Skeletal muscle cell (primary cell): ENCODE results near the gene NDFIP2.
"Not testable (repeated sequence)": the region's sequence is repeated elsewhere in the genome, so short reads cannot be mapped to it uniquely, and the experiment has no call there.

Experiments
- DNase-seq: peaks from one replicate; pipeline ENCODE4 v3.0.0-alpha.2; 2010; ENCODE audit warnings: low read depth
- H3K4me3 ChIP-seq: 2 replicates; pipeline ENCODE4 v1.5.1; 2011; ENCODE audit warnings: low read depth, mild to moderate bottlenecking, control low read depth, low read length, moderate library complexity

Gene NDFIP2

GRCh38 chr13:79571147-79571546 is 90.2 kb downstream of the NDFIP2 start:
- H3K4me3 ChIP-seq = no peak overlapping the region

GRCh38 chr13:79573892-79574291 is 92.9 kb downstream of the NDFIP2 start:
- not testable (repeated sequence) for DNase-seq

More at GRCh38 chr13:79571147-79571546, 90.2 kb downstream of the NDFIP2 start:
- no peak for DNase-seq

GRCh38 chr13:79581870-79582315 is 100.9 kb downstream of the NDFIP2 start:
- H3K4me3 ChIP-seq = no peak overlapping the region
- peak; percentile 25 for DNase-seq

More at GRCh38 chr13:79573892-79574291, 92.9 kb downstream of the NDFIP2 start:
- H3K4me3 ChIP-seq = not testable (repeated sequence)

GRCh38 chr13:79582896-79583295 is 101.9 kb downstream of the NDFIP2 start:
- no peak overlapping the region for H3K4me3 ChIP-seq
- DNase-seq = no peak

- no peak for DNase-seq
- no peak overlapping the region for H3K4me3 ChIP-seq
Measured at GRCh38 chr13:79585033-79585432, 104.1 kb downstream of the NDFIP2 start.

GRCh38 chr13:79589603-79590393 is 108.8 kb downstream of the NDFIP2 start:
- DNase-seq = peak; percentile 17
- H3K4me3 ChIP-seq = no peak overlapping the region

GRCh38 chr13:79590394-79590676 is 109.4 kb downstream of the NDFIP2 start:
- H3K4me3 ChIP-seq = no peak overlapping the region
- no peak for DNase-seq

- H3K4me3 ChIP-seq = no peak overlapping the region
- DNase-seq = no peak
Measured at GRCh38 chr13:79591493-79591892, 110.5 kb downstream of the NDFIP2 start.

GRCh38 chr13:79593121-79593520 is 112.2 kb downstream of the NDFIP2 start:
- H3K4me3 ChIP-seq = no peak overlapping the region
- no peak for DNase-seq

GRCh38 chr13:79593641-79594275 is 112.8 kb downstream of the NDFIP2 start:
- peak; percentile 83 for DNase-seq
- no peak overlapping the region for H3K4me3 ChIP-seq

GRCh38 chr13:79600146-79600545 is 119.2 kb downstream of the NDFIP2 start:
- DNase-seq, H3K4me3 ChIP-seq: not testable (repeated sequence)

- DNase-seq = no peak
Measured at GRCh38 chr13:79602936-79603335, 122.0 kb downstream of the NDFIP2 start.

GRCh38 chr13:79604752-79605151 is 123.8 kb downstream of the NDFIP2 start:
- H3K4me3 ChIP-seq = no peak overlapping the region
- DNase-seq = no peak

More at GRCh38 chr13:79602936-79603335, 122.0 kb downstream of the NDFIP2 start:
- no peak overlapping the region for H3K4me3 ChIP-seq
